Mammary epithelial cell (primary cell): ENCODE results near the gene KRT77.

Experiments
- EZH2 ChIP-seq: IDR thresholded peaks from 2 replicates; pipeline ENCODE4 v1.6.1; 2012; ENCODE audit warnings: low read length, inconsistent platforms, borderline replicate concordance
- TF ChIP-seq, protein P1 (sequence below), 2 donors: IDR thresholded peaks in 1 of 2; conservative IDR thresholded peaks in 1 of 2; 2 replicates each; pipeline ENCODE4 v1.5.1; 2011 to 2012; ENCODE audit warnings: inconsistent platforms in 2 of 2, low read length in 2 of 2, mild to moderate bottlenecking in 2 of 2, control low read depth in 1 of 2, low read depth in 1 of 2; ENCODE audit not compliant: insufficient read depth in 1 of 2; ENCODE audit errors: extremely low read depth in 1 of 2

DNA sequence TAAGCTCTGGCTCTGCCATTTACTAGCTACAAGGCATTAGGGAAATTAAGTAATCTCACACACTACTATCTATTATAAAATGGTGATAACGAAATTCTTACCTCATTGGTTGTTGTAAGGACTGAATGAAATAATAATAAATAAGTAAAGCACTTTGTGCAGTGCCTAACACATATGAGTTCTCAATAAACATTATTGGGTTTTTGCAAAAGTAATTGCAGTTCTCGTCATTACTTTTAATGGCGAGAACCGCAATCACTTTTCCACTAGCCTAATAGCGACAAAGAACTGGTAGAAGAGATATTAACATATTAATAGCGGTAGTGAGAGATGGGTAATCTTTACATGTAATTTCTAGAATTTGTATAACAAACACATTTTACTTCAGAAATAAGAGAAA, 9.2 kb downstream of the KRT77 start:
- TF ChIP-seq, protein P1, sequence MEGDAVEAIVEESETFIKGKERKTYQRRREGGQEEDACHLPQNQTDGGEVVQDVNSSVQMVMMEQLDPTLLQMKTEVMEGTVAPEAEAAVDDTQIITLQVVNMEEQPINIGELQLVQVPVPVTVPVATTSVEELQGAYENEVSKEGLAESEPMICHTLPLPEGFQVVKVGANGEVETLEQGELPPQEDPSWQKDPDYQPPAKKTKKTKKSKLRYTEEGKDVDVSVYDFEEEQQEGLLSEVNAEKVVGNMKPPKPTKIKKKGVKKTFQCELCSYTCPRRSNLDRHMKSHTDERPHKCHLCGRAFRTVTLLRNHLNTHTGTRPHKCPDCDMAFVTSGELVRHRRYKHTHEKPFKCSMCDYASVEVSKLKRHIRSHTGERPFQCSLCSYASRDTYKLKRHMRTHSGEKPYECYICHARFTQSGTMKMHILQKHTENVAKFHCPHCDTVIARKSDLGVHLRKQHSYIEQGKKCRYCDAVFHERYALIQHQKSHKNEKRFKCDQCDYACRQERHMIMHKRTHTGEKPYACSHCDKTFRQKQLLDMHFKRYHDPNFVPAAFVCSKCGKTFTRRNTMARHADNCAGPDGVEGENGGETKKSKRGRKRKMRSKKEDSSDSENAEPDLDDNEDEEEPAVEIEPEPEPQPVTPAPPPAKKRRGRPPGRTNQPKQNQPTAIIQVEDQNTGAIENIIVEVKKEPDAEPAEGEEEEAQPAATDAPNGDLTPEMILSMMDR (conservative IDR thresholded peaks at IDR 0.05 in 1 of 2, IDR thresholded peaks at IDR 0.05 in 1 of 2; ENCODE audit: extremely low read depth in 1 of 2, insufficient read depth in 1 of 2, low read depth in 1 of 2, low read length in 2 of 2) = no peak
- TF ChIP-seq EZH2 = no peak
